CD4-positive, alpha-beta memory T cell (primary cell): ENCODE measurements around the gene RRM1. TPM values are rescaled to one million over a fixed set of nuclear protein-coding genes. Genes with fewer than 3 reads are reported as not detected.
"Not testable (repeated sequence)": the region's sequence is repeated elsewhere in the genome, so short reads cannot be mapped to it uniquely, and the experiment has no call there.

Source experiments
- CTCF ChIA-PET: fragments of 350-600 bp; sonication (Branson Sonifier 250); formaldehyde crosslinking; loops from one replicate; lab custom pipeline; 2021; ENCODE audit warnings: inconsistent platforms; ENCODE audit not compliant: partially characterized antibody; lab: Charles Lee
- POLR2A ChIA-PET: fragments of 350-600 bp; sonication (Branson Sonifier 250); formaldehyde crosslinking; loops from one replicate; lab custom pipeline; 2021; ENCODE audit not compliant: partially characterized antibody; lab: Charles Lee
- DNase-seq, 5 donors: peaks; one replicate each; pipeline versions ENCODE4 v3.0.0 to v3.0.0-alpha.2; 2020 to 2022; ENCODE audit warnings: mixed read lengths in 1 of 5
- H3K27ac ChIP-seq: one replicate; pipeline ENCODE4 v1.7.0; 2013; ENCODE audit warnings: low read depth, low read length
- H3K27me3 ChIP-seq: 2 replicates; pipeline ENCODE4 v1.7.0; 2013; ENCODE audit warnings: mild to moderate bottlenecking, low read length, moderate library complexity; ENCODE audit not compliant: insufficient read depth
- H3K36me3 ChIP-seq: 2 replicates; pipeline ENCODE4 v1.7.0; 2013; ENCODE audit warnings: mild to moderate bottlenecking, low read length, moderate library complexity; ENCODE audit not compliant: insufficient read depth
- H3K4me1 ChIP-seq: 2 replicates; pipeline ENCODE4 v1.7.0; 2013; ENCODE audit warnings: mild to moderate bottlenecking, low read length, moderate library complexity; ENCODE audit not compliant: insufficient read depth
- H3K4me3 ChIP-seq, 2 donors: one replicate each; pipeline ENCODE4 v1.7.0; 2013; ENCODE audit warnings: low read length in 2 of 2, mild to moderate bottlenecking in 1 of 2
- H3K9me3 ChIP-seq, 2 donors: one replicate each; pipeline ENCODE4 v1.7.0; 2013; ENCODE audit warnings: low read length in 2 of 2, control low read depth in 1 of 2; ENCODE audit not compliant: control insufficient read depth in 1 of 2
- H3K27ac Mint-ChIP-seq, 7 donors: one replicate each; pipeline ENCODE4 v1.8.0; 2020 to 2021; ENCODE audit warnings: mixed read lengths in 7 of 7, mild to moderate bottlenecking in 6 of 7, inconsistent platforms in 3 of 7, moderate library complexity in 3 of 7
- H3K27me3 Mint-ChIP-seq, 2 donors: one replicate each; pipeline ENCODE4 v1.8.0; 2020 to 2021; ENCODE audit warnings: mixed read lengths in 2 of 2
- H3K36me3 Mint-ChIP-seq, 2 donors: one replicate each; pipeline ENCODE4 v1.8.0; 2020 to 2021; ENCODE audit warnings: mixed read lengths in 2 of 2, inconsistent platforms in 1 of 2, mild to moderate bottlenecking in 1 of 2
- H3K4me1 Mint-ChIP-seq, 4 donors: one replicate each; pipeline ENCODE4 v1.8.0; 2020 to 2021; ENCODE audit warnings: mixed read lengths in 4 of 4, mild to moderate bottlenecking in 1 of 4
- H3K4me3 Mint-ChIP-seq, 8 donors: one replicate each; pipeline ENCODE4 v1.8.0; 2020 to 2021; ENCODE audit warnings: mixed read lengths in 8 of 8, mild to moderate bottlenecking in 7 of 8, moderate library complexity in 6 of 8, inconsistent platforms in 3 of 8
- H3K9me3 Mint-ChIP-seq, 8 donors: one replicate each; pipeline ENCODE4 v1.8.0; 2020 to 2021; ENCODE audit warnings: mixed read lengths in 8 of 8, mild to moderate bottlenecking in 5 of 8, inconsistent platforms in 3 of 8, moderate library complexity in 1 of 8
- intact Hi-C: fragments of 100-400 bp; cut with micrococcal nuclease; formaldehyde crosslinking; loops from one replicate; pipeline ENCODE4 v1.15.1; 2023
- polyA plus RNA-seq, 2 donors: library from polyadenylated mRNA; unstranded; fragments of 300-500 nt; fragmentation: Illumina TruSeq; gene quantifications; one replicate each; pipeline ENCODE4 v1.2.3, GENCODE V29; 2021
- total RNA-seq, 2 experiments: library from RNA; stranded (reverse); gene quantifications; one replicate each; pipeline ENCODE4 v1.2.3, GENCODE V29; 2021

The RRM1 gene
- total RNA-seq (10 to 100 TPM; 38.0 to 40.6 TPM), polyA plus RNA-seq (10 to 100 TPM; 48.1 to 49.9 TPM)

DNA sequence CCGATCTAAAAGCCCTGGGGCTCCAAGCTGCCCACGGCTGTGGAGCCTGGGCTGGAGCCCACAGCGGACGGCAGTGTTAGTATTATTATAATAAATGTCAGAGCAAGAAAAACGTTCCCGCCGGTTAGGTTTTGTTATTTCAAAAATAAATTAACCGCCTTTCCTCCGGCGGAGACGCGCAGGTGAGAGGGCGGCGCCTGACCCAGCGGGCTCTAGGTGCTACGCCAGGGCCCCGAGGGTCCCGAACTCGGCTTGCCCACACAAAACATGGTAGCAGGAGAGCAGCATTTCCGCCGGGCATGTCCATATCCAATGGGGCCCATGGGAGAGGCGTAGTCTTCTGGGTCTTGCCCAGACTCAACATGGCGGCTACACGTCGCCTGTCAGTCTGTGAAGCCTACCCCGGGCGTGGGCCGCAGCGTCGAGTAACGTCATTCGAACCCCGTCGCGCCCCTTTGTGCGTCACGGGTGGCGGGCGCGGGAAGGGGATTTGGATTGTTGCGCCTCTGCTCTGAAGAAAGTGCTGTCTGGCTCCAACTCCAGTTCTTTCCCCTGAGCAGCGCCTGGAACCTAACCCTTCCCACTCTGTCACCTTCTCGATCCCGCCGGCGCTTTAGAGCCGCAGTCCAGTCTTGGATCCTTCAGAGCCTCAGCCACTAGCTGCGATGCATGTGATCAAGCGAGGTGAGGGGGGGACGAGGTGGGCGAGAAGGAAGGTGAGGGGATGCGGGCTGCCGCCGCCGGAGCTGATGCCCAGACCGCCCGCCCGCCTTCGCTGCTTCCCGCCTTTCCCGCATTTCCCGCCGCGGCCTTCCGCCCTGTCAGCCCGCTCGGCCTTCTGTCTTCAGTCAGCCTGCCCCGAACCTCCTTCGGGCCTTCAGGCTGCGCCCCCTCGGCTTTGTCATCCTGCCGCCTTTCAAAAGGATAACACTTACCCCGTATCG is at the start of gene RRM1:
RRM1 (plus strand) TSS at position 452 of the 944 bp plus-strand sequence; CDS start at position 666, 214 bp downstream.
- DNase-seq = peak; percentile 93 to 95 (median 94)
- Histone ChIP-seq H3K27ac (peak within 1 kb of the TSS; percentile 90), H3K36me3 (no peaks in the 10 kb centered on the region), H3K27me3 (no peaks in the 10 kb centered on the region), H3K9me3 (no peaks in the 10 kb centered on the region), H3K4me1 (peaks cover 85% of the 10 kb centered on the region), H3K4me3 (peak within 1 kb of the TSS; percentile 84 to 91)
- Mint-ChIP-seq H3K36me3 (peaks cover 11 to 36% of the 10 kb centered on the region in 2 donors), H3K4me3 (peak within 1 kb of the TSS; percentile 89 to 99 (median 98)), H3K4me1 (peaks cover 60 to 90% (median 72%) of the 10 kb centered on the region in 4 donors), H3K27me3 (no peaks in the 10 kb centered on the region), H3K27ac (peak within 1 kb of the TSS; percentile 94 to 100 (median 99)), H3K9me3 (peaks cover 0 to 5% (median 0%) of the 10 kb centered on the region in 8 donors)
- intact Hi-C loops = loop anchor here (1.0 to 5.0 kb wide), 2 partner anchors 252 to 297 kb away; partner anchors contain the start of genes NUP98 and RHOG
- POLR2A ChIA-PET = interaction anchor here (0.7 to 4.5 kb wide), 5 partner anchors 27 to 255 kb away, joined by 3 to 36 read pairs (median 5); partner anchors contain the start of genes RHOG and STIM1
- CTCF ChIA-PET = interaction anchor here (0.9 to 1.5 kb wide), 3 partner anchors 9 to 253 kb away, joined by 3 to 6 read pairs (median 5); no protein-coding TSS in a partner anchor

DNA sequence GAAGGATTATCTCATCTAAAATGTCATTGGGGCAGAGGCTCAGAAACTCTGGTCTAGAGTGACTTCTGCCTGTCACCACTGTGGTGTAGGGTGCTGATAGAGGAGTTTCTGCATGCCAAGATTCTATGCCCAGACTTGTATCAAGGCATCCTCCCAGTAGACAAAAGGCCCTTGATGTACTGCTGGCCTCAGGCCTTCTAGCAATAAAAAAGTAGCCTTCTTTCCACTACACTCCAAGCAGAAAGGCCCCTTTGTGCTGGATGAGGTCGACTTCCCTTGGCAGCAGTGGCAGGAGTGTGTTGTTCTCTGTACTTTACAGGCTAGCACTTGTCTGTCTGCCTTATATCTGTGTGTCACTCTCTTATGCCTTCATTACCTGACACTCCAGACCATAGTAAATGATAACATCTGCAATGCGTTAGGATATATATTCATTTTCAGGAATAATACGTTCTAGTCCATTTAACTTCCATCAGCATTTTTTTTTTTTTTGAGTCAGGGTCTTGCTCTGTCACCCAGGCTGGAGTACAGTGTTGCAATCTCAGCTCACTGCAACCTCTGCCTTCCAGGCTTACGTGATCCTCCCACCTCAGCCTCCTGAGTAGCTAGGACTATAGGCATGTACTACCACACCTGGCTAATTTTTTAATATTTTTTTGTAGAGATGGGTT is 49.5 kb upstream of the RRM1 start:
- ChIA-PET CTCF (interaction anchor here (0.5 to 2.8 kb wide), 11 partner anchors 10 to 264 kb away, joined by 3 to 15 read pairs (median 5); partner anchors contain the start of gene STIM1), POLR2A (interaction anchor here (1.0 to 3.6 kb wide), 2 partner anchors 188 to 191 kb away, joined by 3 to 25 read pairs; partner anchors contain the start of gene STIM1)
- no peak for DNase-seq
- Mint-ChIP-seq H3K4me3 (no peak overlapping the region), H3K9me3 (no peaks in the 10 kb centered on the region), H3K27ac (peak overlapping the region in 6 of 7 donors; percentile 11 to 84 (median 42)), H3K27me3 (no peaks in the 10 kb centered on the region), H3K36me3 (peaks cover 11 to 16% of the 10 kb centered on the region in 2 donors), H3K4me1 (peaks cover 24 to 39% (median 31%) of the 10 kb centered on the region in 4 donors)
- H3K27me3 ChIP-seq = no peaks in the 10 kb centered on the region
- H3K4me1 ChIP-seq = peaks cover 10% of the 10 kb centered on the region
- no peak overlapping the region for H3K4me3 ChIP-seq
- no peak overlapping the region for H3K27ac ChIP-seq
- H3K9me3 ChIP-seq = no peaks in the 10 kb centered on the region
- intact Hi-C loops = no loop called here
- no peaks in the 10 kb centered on the region for H3K36me3 ChIP-seq

DNA sequence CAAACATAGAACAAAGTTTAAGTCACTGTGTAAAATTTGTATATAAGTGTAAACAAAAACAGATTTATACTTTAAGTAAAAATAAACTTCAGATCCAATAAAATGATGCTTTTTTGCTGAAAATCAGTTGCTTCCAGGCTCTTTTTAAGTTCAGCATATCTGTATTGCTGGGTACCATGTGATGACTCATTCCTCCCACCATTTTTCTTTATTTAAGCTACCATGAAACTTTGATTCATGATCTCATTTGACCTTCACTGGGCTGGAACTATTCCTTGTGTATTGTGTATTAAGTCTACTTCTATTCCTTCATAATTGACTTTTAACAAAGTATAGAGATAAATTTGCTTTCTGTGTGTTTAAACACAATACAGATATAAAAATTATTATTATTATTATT is 46.3 kb upstream of the RRM1 start:
- intact Hi-C loops = no loop called here
- Mint-ChIP-seq H3K4me3 (no peak overlapping the region), H3K4me1 (peaks cover 15 to 24% (median 16%) of the 10 kb centered on the region in 4 donors), H3K9me3 (peaks cover 0 to 3% (median 0%) of the 10 kb centered on the region in 8 donors), H3K27ac (peak overlapping the region in 3 of 7 donors; percentile 37 to 58 (median 43)), H3K36me3 (peaks cover 20 to 24% of the 10 kb centered on the region in 2 donors), H3K27me3 (no peaks in the 10 kb centered on the region)
- Histone ChIP-seq H3K9me3 (no peaks in the 10 kb centered on the region), H3K4me1 (peaks cover 10% of the 10 kb centered on the region), H3K4me3 (no peak overlapping the region), H3K27me3 (no peaks in the 10 kb centered on the region), H3K36me3 (no peaks in the 10 kb centered on the region), H3K27ac (no peak overlapping the region)
- CTCF ChIA-PET = interaction anchor here (2.1 to 2.8 kb wide), 3 partner anchors 24 to 199 kb away, joined by 4 to 16 read pairs (median 15); partner anchors contain the start of gene STIM1
- POLR2A ChIA-PET = interaction anchor here (0.7 kb wide), 1 partner anchor 210 kb away, joined by 3 read pairs; no protein-coding TSS in a partner anchor
- DNase-seq = no peak

DNA sequence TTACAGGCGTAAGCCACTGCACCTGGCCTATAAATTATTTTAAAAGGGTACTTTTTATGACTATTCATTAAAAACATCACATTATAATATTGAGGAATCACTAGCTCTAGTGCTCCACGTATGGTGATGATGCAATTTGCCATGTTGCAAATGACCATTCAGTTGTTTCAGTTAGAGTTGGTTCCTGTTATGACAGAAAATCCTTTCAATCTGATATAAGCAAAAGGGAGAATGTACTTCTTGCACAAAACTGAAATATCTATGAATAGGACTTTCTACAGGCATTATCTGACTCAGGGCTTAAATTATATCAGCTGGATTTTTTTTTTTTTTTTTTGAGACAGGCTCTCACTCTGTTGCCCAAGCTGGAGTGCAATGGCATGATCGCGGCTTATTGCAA is 45.6 kb upstream of the RRM1 start:
- Mint-ChIP-seq H3K4me1 (peaks cover 13 to 22% (median 13%) of the 10 kb centered on the region in 4 donors), H3K4me3 (no peak overlapping the region), H3K27me3 (no peaks in the 10 kb centered on the region), H3K36me3 (peaks cover 22 to 24% of the 10 kb centered on the region in 2 donors), H3K27ac (peak overlapping the region in 1 of 7 donors; percentile 30), H3K9me3 (peaks cover 0 to 3% (median 0%) of the 10 kb centered on the region in 8 donors)
- Histone ChIP-seq H3K27ac (no peak overlapping the region), H3K4me3 (no peak overlapping the region), H3K9me3 (no peaks in the 10 kb centered on the region), H3K4me1 (peaks cover 9% of the 10 kb centered on the region), H3K36me3 (no peaks in the 10 kb centered on the region), H3K27me3 (no peaks in the 10 kb centered on the region)
- ChIA-PET POLR2A (interaction anchor here (0.6 to 0.7 kb wide), 2 partner anchors 210 to 253 kb away, joined by 3 read pairs; no protein-coding TSS in a partner anchor), CTCF (interaction anchor here (0.6 to 2.4 kb wide), 3 partner anchors 24 to 1501 kb away, joined by 3 to 16 read pairs (median 4); no protein-coding TSS in a partner anchor)
- DNase-seq = no peak
- intact Hi-C loops = no loop called here

DNA sequence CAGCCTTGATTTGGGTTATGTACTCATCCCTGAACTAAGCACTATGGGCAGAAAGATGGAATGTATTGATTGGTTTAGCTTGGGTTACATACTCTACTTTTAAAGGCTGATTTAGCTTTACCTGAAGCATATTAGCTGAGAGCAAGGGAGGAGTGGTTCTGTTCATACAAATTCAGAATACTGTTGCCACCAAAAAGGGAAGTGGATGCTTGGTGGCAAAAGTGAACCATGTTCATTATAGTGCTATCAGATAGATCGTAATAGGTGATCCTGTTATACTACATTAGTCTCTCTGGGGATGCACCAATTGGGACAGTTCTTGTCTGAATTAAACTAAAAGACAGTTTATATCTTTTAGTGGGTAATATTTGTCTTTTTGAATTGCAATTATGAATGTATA is 44.5 kb upstream of the RRM1 start:
- Histone ChIP-seq H3K36me3 (no peaks in the 10 kb centered on the region), H3K27ac (no peak overlapping the region), H3K4me3 (no peak overlapping the region), H3K9me3 (no peaks in the 10 kb centered on the region), H3K27me3 (no peaks in the 10 kb centered on the region), H3K4me1 (no peaks in the 10 kb centered on the region)
- no peak for DNase-seq
- H3K27ac Mint-ChIP-seq = peak overlapping the region in 1 of 7 donors; percentile 10
- H3K36me3 Mint-ChIP-seq = peaks cover 26 to 29% of the 10 kb centered on the region in 2 donors
- H3K9me3 Mint-ChIP-seq = peaks cover 0 to 3% (median 0%) of the 10 kb centered on the region in 8 donors
- ChIA-PET CTCF (interaction anchor here (2.4 kb wide), 1 partner anchor 22 kb away, joined by 16 read pairs; no protein-coding TSS in a partner anchor), POLR2A (no interaction called here)
- peaks cover 5 to 11% (median 6%) of the 10 kb centered on the region in 4 donors for H3K4me1 Mint-ChIP-seq
- no peak overlapping the region for H3K4me3 Mint-ChIP-seq
- no peaks in the 10 kb centered on the region for H3K27me3 Mint-ChIP-seq
- intact Hi-C loops = no loop called here

DNA sequence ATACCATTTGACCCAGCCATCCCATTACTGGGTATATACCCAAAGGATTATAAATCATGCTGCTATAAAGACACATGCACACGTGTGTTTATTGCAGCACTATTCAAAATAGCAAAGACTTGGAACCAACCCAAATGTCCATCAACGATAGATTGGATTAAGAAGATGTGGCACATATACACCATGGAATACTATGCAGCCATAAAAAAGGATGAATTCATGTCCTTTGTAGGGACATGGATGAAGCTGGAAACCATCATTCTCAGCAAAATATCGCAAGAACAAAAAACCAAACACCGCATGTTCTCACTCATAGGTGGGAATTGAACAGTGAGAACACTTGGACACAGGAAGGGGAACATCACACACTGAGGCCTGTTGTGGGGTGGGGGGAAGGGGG is 41.4 kb upstream of the RRM1 start:
- CTCF ChIA-PET = interaction anchor here (1.0 to 24.3 kb wide), 3 partner anchors 20 to 209 kb away, joined by 3 to 934 read pairs (median 4); partner anchors contain the start of genes RHOG and STIM1
- H3K4me3 ChIP-seq, H3K9me3 Mint-ChIP-seq, DNase-seq, intact Hi-C loops, H3K36me3 ChIP-seq, H3K27ac ChIP-seq, H3K4me3 Mint-ChIP-seq, H3K27me3 Mint-ChIP-seq, H3K27me3 ChIP-seq, H3K9me3 ChIP-seq, POLR2A ChIA-PET: not testable (repeated sequence)
- peaks cover 46 to 53% of the 10 kb centered on the region in 2 donors for H3K36me3 Mint-ChIP-seq
- peak overlapping the region in 1 of 7 donors; percentile 23 for H3K27ac Mint-ChIP-seq
- peaks cover 13 to 18% (median 15%) of the 10 kb centered on the region in 4 donors for H3K4me1 Mint-ChIP-seq
- H3K4me1 ChIP-seq = peaks cover 13% of the 10 kb centered on the region
